GM23248 (cell line): Measurements from ENCODE around the gene IFI27. TPM values are rescaled to one million over a fixed set of nuclear protein-coding genes. Genes with fewer than 3 reads are reported as not detected.

Source experiments
- DNase-seq: peaks from one replicate; pipeline ENCODE4 v3.0.0-alpha.2; 2015
- H2AFZ ChIP-seq: fragments of 200-600 bp; sonication (generic); 2 replicates; pipeline ENCODE4 v1.6.1; 2016; ENCODE audit warnings: antibody characterized with exemption
- H3F3A ChIP-seq: fragments of 200-600 bp; sonication (generic); 2 replicates; pipeline ENCODE4 v1.6.1; 2016; ENCODE audit warnings: mild to moderate bottlenecking, antibody characterized with exemption, mixed run types; ENCODE audit not compliant: insufficient read depth
- H3K27ac ChIP-seq: fragments of 200-600 bp; sonication (generic); 2 replicates; pipeline ENCODE4 v1.5.1; 2016; ENCODE audit warnings: mild to moderate bottlenecking
- H3K27me3 ChIP-seq: fragments of 200-600 bp; sonication (generic); replicated peaks from 2 replicates; pipeline ENCODE4 v1.6.1; 2016; ENCODE audit warnings: mild to moderate bottlenecking; ENCODE audit not compliant: insufficient read depth
- H3K36me3 ChIP-seq: fragments of 200-600 bp; sonication (generic); 2 replicates; pipeline ENCODE4 v1.6.1; 2016; ENCODE audit warnings: low read depth, mild to moderate bottlenecking
- H3K4me1 ChIP-seq: fragments of 200-600 bp; sonication (generic); 2 replicates; pipeline ENCODE4 v1.6.1; 2016; ENCODE audit warnings: mild to moderate bottlenecking; ENCODE audit not compliant: insufficient read depth
- H3K4me2 ChIP-seq: fragments of 200-600 bp; sonication (generic); one replicate; pipeline ENCODE4 v1.6.1; 2016; ENCODE audit warnings: mild to moderate bottlenecking; ENCODE audit not compliant: unreplicated experiment
- H3K4me3 ChIP-seq: fragments of 200-600 bp; sonication (generic); 2 replicates; pipeline ENCODE4 v1.5.1; 2016; ENCODE audit warnings: mild to moderate bottlenecking
- H3K79me2 ChIP-seq: fragments of 200-600 bp; sonication (generic); 2 replicates; pipeline ENCODE4 v1.6.1; 2016; ENCODE audit warnings: mild to moderate bottlenecking; ENCODE audit not compliant: insufficient read depth
- H3K9ac ChIP-seq: fragments of 200-600 bp; sonication (generic); 2 replicates; pipeline ENCODE4 v1.6.1; 2016; ENCODE audit warnings: mild to moderate bottlenecking
- H3K9me2 ChIP-seq: fragments of 200-600 bp; sonication (generic); 2 replicates; pipeline ENCODE4 v1.6.1; 2016; ENCODE audit warnings: mixed run types, mild to moderate bottlenecking, moderate library complexity; ENCODE audit not compliant: insufficient read depth
- H3K9me3 ChIP-seq: fragments of 200-600 bp; sonication (generic); one replicate; pipeline ENCODE4 v1.6.1; 2017; ENCODE audit warnings: low read depth
- H4K20me1 ChIP-seq: fragments of 200-600 bp; sonication (generic); 2 replicates; pipeline ENCODE4 v1.6.0; 2016; ENCODE audit not compliant: insufficient read depth
- EZH2 ChIP-seq: fragments of 200-600 bp; sonication (generic); IDR thresholded peaks from 2 replicates; pipeline ENCODE4 v1.6.1; 2018; ENCODE audit warnings: antibody characterized with exemption, mild to moderate bottlenecking; ENCODE audit not compliant: insufficient read depth, poor library complexity, severe bottlenecking
- EZH2phosphoT487 ChIP-seq: fragments of 200-600 bp; sonication (generic); IDR thresholded peaks from 2 replicates; pipeline ENCODE4 v1.6.1; 2018; ENCODE audit warnings: antibody characterized with exemption, moderate library complexity, mild to moderate bottlenecking, low read depth; ENCODE audit not compliant: insufficient read depth
- WGBS, 2 experiments: methylation state at CpG; one replicate each; pipeline ENCODE4 v1.1.6; 2015 to 2017; ENCODE audit warnings: low lambda C conversion rate in 2 of 2, low coverage in 1 of 2; ENCODE audit errors: missing lambda C conversion rate in 2 of 2; 5-methylcytosine and 5-hydroxymethylcytosine counted together
- in situ Hi-C: fragments of 300-500 bp; cut with MboI; formaldehyde crosslinking; loops from 2 replicates; pipeline ENCODE4 v1.15.0; 2020
- polyA plus RNA-seq: library from polyadenylated mRNA; unstranded; fragments of >200 nt; fragmentation: Nextera tagmentation; extraction: Ambion mirVana; gene quantifications from 2 replicates; pipeline ENCODE4 v1.2.1, GENCODE V29; 2016
- total RNA-seq: library from RNA; depleted of rRNA; stranded (reverse); fragments of >200 nt; shearing (Covaris generic); gene quantifications from 2 replicates; pipeline ENCODE4 v1.2.3, GENCODE V29; 2014

Gene IFI27
- total and polyA plus RNA-seq, 2 experiments from 2014 or later, result not detected

DNA sequence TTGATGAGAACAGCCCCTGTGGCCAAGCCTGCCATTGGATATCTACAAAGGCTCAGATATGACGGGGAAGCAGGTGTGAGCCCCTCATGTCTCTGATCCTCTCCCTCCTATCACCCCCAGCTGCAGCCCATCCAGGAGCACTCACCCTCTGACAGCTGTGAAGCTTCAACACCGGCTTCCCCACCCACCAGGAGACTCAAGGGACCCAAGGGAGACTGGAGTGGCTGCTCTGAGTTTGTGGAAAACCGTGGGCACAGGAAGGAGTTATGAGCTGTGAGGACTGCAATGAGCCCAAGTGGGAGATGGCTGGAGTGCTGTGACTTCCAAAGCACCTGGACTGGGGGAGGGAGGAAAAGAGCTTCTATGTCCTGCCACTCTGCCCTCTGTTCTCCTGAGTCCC is 10.9 kb downstream of the IFI27 start:
- Histone ChIP-seq H3K27ac (peak overlapping the region; percentile 68), H3K4me1 (peaks cover 15% of the 10 kb centered on the region), H3K27me3 (no peaks in the 10 kb centered on the region; the same call in 1 of the 2 replicates), H3K9ac (no peak overlapping the region), H4K20me1 (no peaks in the 10 kb centered on the region), H3K36me3 (no peaks in the 10 kb centered on the region), H3K9me2 (no peaks in the 10 kb centered on the region), H3K4me2 (peak overlapping the region; percentile 35), H2AFZ (no peak overlapping the region), H3K9me3 (no peaks in the 10 kb centered on the region), H3K79me2 (no peaks in the 10 kb centered on the region), H3F3A (peaks cover 12% of the 10 kb centered on the region), H3K4me3 (no peak overlapping the region)
- in situ Hi-C loops, result no loop called here
- DNase-seq, result peak; percentile 14
- TF ChIP-seq EZH2phosphoT487 (no peak), EZH2 (no peak)
- 37 to 38% methylated on average over 3 of the region's 3 CpGs for WGBS, 2 experiments

DNA sequence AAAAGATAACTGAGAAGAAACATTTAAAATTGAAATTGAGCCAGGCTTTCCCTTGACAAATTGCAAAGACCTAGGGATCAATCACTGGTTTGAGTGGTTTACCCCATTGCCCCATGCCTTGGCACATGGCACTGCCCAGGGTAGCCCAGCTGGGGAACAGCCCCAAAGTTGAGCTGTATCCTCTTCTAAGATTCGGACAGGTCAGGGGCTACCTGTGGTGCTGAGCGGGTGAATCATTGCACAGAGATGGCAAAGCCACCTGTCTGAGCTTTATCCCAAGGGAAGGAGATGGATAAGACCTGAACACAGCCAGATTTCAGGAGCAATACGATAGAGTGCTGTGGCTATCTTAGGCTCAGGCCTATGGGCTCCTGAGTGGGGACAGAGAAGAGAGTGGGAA is 11.9 kb downstream of the IFI27 start:
- no peak for TF ChIP-seq EZH2
- TF ChIP-seq EZH2phosphoT487, result no peak
- H3K9ac ChIP-seq, result no peak overlapping the region
- H3K27me3 ChIP-seq, result no peaks in the 10 kb centered on the region; the same call in 1 of the 2 replicates
- in situ Hi-C loops, result no loop called here
- peaks cover 15% of the 10 kb centered on the region for H3K4me1 ChIP-seq
- H3K4me3 ChIP-seq, result no peak overlapping the region
- no peaks in the 10 kb centered on the region for H3K9me2 ChIP-seq
- H2AFZ ChIP-seq, result no peak overlapping the region
- H4K20me1 ChIP-seq, result no peaks in the 10 kb centered on the region
- H3K9me3 ChIP-seq, result no peaks in the 10 kb centered on the region
- H3K27ac ChIP-seq, result no peak overlapping the region
- no peak for DNase-seq
- H3F3A ChIP-seq, result peaks cover 12% of the 10 kb centered on the region
- 90 to 97% methylated on average over 3 of the region's 3 CpGs for WGBS, 2 experiments
- H3K79me2 ChIP-seq, result no peaks in the 10 kb centered on the region
- no peak overlapping the region for H3K4me2 ChIP-seq
- H3K36me3 ChIP-seq, result no peaks in the 10 kb centered on the region

GRCh38 chr14:94123296-94123695 is 12.8 kb downstream of the IFI27 start:
- H3F3A ChIP-seq, result peaks cover 12% of the 10 kb centered on the region
- no peaks in the 10 kb centered on the region for H3K9me2 ChIP-seq
- no peaks in the 10 kb centered on the region for H3K9me3 ChIP-seq
- TF ChIP-seq EZH2phosphoT487 (no peak), EZH2 (no peak)
- H3K79me2 ChIP-seq, result no peaks in the 10 kb centered on the region
- H3K4me1 ChIP-seq, result peaks cover 15% of the 10 kb centered on the region
- H3K4me3 ChIP-seq, result no peak overlapping the region
- H3K27me3 ChIP-seq, result no peaks in the 10 kb centered on the region
- H4K20me1 ChIP-seq, result no peaks in the 10 kb centered on the region
- in situ Hi-C loops, result no loop called here
- H2AFZ ChIP-seq, result no peak overlapping the region
- H3K36me3 ChIP-seq, result no peaks in the 10 kb centered on the region
- 91% methylated on average over 9 of the region's 9 CpGs for WGBS, 2 experiments
- no peak overlapping the region for H3K4me2 ChIP-seq
- no peak overlapping the region for H3K27ac ChIP-seq
- no peak for DNase-seq
- no peak overlapping the region for H3K9ac ChIP-seq

DNA sequence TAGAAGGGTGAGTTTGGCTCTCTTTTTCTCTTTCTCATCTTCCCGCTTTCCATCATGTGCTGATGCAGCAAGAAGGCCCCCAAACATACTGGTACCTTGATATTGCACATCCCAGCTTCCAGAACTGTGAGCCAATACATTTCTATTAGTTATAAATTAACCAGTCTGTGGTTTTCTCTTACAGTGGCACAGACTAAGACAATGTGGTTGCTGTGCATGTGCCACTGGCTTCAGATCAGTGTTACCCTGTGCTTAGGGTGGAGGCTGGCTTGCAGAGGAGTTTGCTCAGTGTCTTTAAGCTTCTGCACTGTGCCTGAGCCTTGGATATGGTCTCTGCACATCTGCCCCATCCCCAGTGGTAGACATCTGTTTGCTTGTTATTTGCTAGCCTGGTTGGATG is 13.3 kb downstream of the IFI27 start:
- TF ChIP-seq EZH2phosphoT487 (no peak), EZH2 (no peak)
- Histone ChIP-seq H3K36me3 (no peaks in the 10 kb centered on the region), H3K9ac (no peak overlapping the region), H3K9me2 (no peaks in the 10 kb centered on the region), H3K27ac (no peak overlapping the region), H3K9me3 (no peaks in the 10 kb centered on the region), H3K4me3 (no peak overlapping the region), H2AFZ (no peak overlapping the region), H4K20me1 (no peaks in the 10 kb centered on the region), H3F3A (peaks cover 12% of the 10 kb centered on the region), H3K79me2 (peaks cover 4% of the 10 kb centered on the region; the same call in 1 of the 2 replicates), H3K27me3 (no peaks in the 10 kb centered on the region), H3K4me1 (peaks cover 20% of the 10 kb centered on the region), H3K4me2 (no peak overlapping the region)
- no peak for DNase-seq
- in situ Hi-C loops, result no loop called here
- WGBS, 2 experiments, result 97 to 100% methylated on average over 1 of the region's 1 CpG
